Measurements from ENCODE around the gene GNG2.

DNA sequence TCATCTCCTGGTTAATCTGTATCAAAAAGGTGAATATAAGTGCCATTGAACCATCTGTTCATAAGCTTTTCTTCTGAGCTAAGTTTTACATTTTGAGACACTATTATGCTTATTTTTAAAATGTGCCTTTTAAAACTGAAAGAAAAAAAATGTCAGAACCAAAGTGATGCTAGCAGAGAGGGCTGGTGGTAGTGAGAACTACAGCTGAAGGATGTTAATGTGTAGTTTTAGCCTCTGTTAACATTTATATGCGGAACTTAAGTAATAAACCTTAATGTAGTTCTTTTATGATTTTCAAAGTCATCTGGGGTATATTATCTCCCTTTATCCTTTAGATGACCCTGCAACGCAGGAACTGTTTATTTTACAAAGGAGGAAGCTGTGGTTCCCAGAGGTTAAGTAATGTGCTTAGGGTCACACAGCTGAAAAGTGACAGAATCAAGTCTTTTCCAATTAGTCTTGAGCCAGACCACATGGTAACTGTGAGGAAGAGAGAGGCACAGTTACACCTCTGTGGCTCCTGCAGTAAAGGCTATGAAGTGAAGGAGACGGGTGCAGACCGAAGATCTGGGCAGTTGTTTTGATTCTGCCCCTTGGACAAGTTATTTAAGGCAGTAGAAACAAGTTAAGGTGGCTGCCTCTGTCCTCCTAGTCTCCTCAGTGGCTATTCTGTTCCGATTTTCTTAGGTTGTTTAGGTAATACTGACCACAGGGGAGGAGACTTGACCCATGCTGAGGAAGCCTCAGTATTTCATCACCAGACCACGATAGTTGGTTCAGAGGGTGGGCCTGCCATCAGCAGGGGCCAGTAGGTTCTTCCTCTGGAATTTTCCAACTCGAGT is 23.9 kb downstream of the GNG2 start:
- no peak for TF ChIP-seq SUZ12 (IDR thresholded peaks at IDR 0.05; ENCODE audit: extremely low read depth, insufficient read depth, insufficient read length)
- TF ChIP-seq YY1 (IDR thresholded peaks at IDR 0.05; ENCODE audit: insufficient read depth, insufficient read length): no peak
- no peak for TF ChIP-seq ZNF274 (IDR thresholded peaks at IDR 0.05; ENCODE audit: low read depth, low read length)
